Umbilical cord (tissue), 2 donors: ENCODE data around the gene ZNF784. TPM values are rescaled to one million over a fixed set of nuclear protein-coding genes. Genes with fewer than 3 reads are reported as not detected.

Experiments used
- DNase-seq: peaks from one replicate; pipeline ENCODE4 v3.0.0-alpha.2; 2015; ENCODE audit warnings: low spot score
- total RNA-seq: library from RNA; depleted of rRNA; stranded (reverse); fragments of >200 nt; gene quantifications from one replicate; pipeline ENCODE4 v1.2.3, GENCODE V29; 2014; ENCODE audit warnings: low replicate concordance; ENCODE audit not compliant: insufficient read depth

ZNF784 gene
- total RNA-seq, 1 donor from 2014 or later, result 5.1 TPM

DNA sequence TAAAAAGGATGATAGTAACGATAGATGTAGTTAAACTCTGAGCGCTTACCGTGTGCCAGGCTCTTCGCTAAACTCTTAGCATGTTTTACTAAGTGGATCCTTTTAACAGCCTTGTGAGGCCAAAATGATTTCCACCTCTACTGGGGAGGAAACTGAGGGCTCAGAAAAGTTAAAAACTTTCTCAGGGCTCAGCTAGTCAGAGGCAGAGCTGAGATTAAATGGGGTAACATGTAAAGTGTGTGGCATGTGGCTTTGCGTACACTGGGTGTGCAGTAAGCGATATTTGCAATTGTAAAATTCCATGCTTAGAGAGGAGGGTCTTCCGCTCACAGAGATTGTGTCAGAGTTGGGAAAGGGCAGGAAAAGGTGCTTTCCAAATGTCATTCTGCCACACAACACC, 32.2 kb upstream of the ZNF784 start:
- DNase-seq, result no peak

DNA sequence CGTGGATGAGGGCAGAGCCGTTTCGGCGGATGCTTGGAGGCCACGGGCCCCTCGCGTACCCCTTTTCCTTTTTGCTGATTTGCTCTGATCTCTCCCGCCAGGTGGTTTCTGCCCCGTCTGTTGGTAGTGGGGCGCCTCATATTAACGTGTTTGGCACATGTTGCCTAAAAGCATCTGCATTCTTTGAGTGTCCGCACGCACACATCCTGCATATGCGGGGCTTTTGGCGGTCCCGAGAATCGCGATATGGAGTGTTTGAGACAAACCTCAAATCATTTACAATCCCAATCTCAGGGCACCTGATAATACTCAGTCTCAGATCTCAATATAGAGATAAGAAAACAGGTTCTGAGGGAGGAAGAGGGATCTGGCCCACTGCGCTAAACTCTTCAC, 31.3 kb upstream of the ZNF784 start:
- DNase-seq, result no peak

DNA sequence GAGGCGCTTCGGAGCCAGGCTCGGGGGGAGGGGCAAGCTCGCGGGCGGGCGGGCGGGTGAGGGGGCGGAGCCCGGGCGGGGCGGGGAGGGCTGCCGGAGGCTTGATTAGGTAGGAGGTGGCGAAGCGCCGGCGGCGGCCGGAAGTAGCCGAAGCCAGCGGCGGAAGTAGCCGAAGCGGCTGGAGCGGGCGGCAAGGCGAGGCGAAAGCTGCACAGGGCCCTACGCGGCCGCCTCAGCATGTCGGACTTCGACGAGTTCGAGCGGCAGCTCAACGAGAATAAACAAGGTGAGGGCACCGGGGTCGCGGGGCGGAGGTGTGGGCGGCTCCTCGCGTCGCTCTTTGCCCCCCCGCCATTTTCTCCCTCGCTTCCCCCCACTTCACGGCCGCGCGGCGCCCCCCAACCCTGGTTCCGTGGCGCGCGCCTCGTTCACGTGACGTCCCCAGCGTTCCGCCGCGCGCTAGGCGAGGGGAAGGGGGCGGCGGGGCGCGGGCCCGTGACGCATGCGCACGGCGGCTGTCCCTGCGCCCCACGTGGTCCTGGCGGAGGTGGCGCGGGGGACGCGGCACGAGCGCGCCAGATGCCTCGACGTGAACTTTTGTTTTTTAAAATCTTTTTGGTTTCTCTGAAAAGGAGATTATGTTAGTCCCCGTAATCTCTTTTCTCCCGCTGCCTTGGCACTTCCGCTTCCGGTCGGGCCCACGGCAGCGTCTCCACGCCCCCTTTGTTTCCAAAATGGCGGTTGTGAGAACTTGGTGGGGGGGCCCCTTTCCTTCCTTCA, 30.7 kb upstream of the ZNF784 start, which contains the start of gene U2AF2:
TSS of gene U2AF2 (plus strand) at position 168 of the 780 bp plus-strand sequence. CDS start at position 238, 70 bp downstream.
- peak; percentile 83 for DNase-seq

DNA sequence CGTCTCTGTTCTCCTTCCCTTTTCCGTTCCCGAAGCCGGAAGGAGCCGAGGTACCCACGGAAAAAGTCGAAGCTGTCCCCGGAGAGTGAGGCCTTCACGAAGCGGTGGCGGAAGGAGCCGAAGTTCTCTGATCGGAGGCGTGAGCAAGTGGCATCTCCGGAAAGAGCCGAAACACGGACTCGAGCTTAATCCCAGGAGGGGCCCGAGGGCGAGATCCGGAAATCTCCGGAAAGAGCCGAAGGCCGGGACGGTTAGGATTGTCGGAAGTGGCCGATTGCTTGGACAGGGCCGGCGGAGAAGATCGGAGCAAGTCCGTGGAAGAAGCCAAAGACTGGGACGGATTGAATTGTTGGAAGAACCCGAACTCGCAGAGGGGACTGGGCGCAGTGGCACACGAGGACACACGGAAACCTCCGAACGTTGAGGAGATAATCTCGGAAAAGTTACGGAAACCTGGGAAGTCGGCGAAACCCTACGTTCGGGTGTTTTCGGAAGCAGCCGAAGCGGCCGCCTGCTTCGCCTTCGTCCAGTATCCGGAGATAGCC, 30.0 kb upstream of the ZNF784 start:
- DNase-seq, result peak; percentile 100

DNA sequence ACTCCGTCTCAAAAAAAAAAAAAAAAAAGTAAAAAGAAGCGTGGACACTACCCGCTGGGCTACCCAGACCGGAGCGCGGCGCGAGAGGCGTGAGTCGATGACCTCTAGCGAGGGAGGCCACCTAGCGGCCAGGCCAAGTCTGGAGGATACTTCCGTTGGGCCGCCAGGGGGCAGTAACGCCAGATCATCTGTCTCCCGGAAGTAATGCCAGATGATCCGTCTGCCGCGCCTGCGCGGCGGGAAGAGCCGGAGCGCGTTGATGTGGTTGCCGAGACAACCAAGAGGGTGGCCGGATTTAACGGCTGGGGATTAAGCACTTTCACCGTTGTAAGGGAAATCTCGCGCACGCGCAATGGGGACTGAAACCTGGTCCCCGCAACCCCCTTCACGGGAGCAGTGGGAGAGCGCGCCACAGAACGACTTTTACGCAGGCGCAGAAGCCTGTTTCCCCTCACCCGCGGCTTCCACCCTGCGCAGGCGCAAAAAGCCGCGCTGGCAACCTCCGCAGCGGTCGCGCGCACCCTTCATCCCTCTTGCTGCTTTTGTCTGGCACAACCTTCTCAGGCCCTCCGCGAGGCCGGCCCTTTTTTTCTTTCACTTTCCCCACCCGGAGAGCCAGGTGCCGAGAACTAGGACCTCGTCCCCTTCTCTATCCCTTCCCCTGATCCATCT, 29.4 kb upstream of the ZNF784 start:
- peak; percentile 100 for DNase-seq

DNA sequence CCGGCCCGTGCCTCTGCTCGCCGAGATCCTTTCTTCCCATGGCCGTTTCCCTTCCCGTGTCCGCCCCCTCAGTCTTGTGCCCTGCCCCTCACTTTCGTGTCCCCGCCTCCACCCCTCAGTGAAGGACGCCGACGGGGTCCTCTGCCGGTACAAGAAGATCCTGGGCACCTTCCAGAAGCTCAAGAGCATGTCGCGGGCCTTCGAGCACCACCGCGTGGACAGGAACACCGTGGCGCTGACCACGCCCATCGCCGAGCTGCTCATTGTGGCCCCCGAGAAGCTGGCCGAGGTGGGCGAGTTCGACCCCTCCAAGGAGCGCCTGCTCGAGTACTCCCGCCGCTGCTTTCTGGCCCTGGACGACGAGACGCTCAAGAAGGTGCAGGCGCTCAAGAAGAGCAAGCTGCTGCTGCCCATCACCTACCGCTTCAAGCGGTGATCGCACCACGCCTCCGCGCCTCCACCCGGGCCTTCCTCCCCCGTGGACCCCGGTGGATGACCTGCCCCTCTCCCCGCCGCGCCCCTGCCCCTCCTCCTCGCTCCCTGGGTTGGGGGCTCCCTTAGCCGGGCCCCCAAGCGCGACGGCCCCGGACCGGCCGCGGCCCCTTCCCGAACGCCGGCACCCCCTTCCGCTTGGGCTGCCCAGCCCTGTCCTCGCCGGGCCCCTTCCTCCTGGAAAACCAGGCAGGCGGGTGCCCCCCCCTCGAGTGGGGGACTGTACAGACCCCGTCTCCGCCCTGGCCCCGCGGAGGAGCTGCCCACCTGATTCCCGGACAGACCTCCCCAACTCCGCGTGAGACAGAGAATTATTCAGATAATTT, 28.2 kb upstream of the ZNF784 start:
- DNase-seq, result no peak

DNA sequence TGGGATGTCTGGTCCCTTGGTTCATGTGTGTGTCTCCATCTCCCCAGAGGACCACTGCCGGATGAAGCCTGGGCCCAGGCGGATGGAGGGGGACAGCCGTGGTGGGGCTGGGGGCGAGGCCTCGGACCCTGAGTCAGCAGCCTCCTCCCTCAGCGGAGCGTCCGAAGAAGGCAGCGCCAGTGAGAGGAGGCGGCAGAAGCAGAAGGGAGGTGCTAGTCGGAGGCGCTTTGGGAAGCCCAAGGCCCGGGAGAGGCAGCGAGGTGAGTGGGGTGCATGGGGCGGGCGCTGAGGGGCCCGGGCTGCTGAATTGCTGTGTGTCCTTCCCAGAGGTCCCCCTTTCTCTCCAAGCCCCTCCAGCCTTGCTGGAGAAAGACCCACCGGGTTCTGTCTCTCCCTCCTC, 26.9 kb upstream of the ZNF784 start:
- no peak for DNase-seq

DNA sequence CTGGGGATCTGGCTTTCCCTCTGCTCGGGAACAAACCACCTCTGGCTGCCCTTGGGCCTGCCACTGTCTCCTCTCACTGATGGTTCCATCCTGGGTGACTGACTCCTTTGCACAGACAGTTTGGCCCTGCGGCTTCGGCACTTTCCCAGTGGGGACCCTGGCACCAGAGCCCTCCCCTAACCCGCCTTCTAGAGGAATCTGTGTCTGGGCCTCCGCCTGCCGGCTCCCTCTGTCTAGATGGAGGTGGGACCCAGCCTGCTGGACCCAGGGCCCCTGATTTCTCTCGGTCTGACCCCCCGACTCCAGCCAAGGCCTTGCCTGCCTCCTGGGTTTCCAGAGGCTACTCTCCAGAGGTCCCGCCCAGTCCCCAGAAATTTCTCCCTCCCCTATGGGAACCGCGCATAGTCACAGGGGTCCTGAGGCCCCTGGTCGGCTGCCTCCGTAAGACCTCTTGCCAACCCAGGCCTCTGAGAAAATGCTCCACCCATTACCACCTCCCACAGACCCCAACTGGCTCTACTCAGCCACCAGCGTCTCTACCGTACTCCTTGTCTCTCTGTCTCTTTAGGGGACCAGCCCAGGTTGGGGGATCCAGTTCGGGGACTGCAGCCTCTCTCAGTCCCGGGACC, 26.4 kb upstream of the ZNF784 start:
- no peak for DNase-seq

DNA sequence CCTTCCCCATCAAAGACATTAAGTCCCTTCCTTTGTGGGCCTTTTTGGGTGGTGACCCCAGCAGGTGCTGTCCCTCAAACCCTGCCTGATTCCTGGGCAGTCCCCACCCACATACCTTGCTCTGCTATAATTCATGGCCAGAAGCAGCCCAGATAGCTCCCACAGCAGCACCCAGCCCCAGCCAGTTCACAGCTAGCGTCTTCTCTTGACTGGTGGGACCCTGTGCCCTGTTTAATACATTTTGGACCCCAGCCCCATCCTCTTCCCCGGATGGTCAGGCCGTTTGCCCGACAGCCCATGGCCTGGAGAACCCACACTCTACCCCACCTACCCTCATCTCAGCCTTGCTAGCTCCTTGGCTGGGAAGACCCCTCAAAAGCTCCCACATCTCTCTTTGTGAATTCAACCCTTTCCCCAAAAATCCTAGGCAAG, 25.8 kb upstream of the ZNF784 start:
- DNase-seq, result no peak

DNA sequence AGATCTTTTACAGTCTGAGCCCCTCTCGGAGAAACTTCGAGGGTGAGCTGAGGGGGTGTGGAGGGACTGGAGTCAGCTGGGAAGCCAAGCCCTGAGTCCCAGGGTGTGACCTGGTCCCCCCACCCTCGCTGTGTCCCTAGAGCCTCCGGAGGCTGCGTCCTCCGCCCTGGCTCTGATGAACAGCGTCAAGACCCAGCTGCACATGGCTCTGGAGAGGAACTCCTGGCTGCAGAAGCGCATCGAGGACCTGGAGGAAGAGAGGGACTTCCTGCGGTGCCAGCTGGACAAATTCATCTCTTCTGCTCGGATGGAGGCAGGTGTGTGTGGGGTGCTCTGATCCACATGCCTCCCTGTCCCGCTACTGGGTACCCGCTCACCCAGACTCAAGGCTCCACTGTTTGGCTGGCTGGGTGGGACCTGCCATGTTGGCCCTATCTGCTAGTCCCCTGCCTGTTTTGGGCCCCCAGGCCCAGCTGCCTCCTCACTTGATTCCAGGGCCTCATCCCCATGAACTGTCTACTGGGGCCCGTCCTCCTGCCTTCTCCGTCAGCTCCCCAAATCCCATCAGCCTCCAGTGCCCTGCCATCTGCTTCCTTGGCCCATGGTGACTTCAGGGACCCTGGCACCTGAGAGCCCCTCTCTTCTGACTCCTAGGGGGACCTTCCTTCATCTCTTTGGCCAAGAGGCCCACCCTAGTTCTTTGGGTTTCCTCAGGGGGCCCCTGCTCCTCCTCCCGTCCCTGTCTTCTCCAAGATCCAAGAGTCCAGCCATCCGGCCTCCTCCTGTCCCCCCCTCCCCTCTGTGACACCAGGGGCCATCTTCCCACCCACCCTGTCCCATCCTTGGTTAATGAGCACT, 25.1 kb upstream of the ZNF784 start:
- DNase-seq, result no peak

DNA sequence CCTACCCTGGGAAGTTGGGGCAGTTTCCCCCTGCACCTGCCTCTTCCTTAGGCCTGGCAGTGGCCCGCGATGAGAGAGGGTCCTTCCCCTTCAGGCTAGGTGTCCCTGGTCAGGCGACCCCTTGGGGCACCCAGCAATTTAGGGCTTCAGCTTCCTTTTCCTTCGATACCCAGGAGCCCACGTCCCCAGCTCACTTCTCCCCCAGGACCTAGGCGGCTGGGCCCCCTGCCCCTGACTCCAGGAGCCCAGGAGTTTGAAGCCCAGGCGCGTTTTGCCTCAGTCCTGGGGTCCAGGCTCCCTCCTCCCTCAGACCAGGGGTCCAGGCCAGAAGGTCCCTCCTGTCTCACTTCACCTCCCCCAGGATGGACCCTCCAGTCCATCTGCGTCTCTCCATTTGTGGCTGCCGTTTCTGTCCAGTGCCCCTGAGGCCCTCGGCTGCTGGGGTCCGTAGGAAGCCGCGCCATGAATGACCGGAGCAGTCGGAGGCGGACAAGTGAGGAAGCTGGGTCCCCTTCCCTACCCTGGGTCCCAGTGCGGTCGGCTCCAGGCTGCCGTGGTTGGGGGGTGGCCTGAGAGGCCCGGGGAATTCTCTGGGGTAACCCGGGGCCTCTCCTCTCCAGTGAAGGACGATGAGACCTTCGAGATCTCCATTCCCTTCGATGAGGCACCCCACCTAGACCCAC, 24.4 kb upstream of the ZNF784 start:
- no peak for DNase-seq

DNA sequence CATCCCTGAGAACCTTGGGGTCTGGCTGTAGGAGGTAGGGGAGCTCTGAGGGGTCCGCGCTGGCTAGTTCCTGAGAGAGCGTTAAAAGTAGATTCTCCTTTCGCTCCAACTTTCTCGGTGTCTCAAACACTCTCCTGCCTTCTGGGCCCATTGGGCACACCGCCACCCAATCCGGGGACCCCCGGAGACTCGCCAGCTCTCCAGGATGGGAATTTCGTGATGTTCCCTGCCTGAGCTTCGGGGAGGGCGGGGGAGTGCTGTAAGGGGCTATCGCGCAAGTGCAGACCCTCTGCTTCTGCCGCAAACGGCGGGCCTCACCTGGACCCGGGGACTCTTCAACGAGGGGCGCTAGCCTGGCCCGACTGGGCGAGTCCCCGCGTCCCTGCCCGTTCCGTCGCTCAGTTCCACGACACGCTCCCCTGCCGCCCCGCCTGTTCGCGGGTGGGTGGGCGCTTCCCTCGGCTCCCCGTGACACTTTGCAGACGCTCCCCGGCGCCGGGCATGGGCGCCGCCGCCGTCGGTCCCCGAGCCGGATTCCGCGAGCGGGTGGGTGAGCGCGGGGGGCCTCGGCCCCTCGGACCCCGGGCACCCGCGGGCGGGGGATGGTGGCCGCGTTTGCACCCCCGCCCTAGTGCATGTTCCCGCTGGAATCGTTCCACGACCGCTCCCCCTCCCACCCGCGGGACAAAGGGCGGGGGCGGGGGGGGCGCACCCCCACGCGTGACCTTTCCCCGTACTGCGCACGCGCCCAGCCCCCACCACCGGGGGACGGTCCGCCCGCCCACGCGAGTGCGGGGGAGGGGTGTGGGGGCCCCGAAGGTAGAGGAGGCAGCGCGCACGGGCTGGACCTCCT, 23.6 kb upstream of the ZNF784 start, which contains the start of gene CCDC106:
TSS of gene CCDC106 (plus strand) at position 481 of the 853 bp plus-strand sequence. CDS start 835 bp downstream, outside the sequence.
- DNase-seq, result peak; percentile 81

DNA sequence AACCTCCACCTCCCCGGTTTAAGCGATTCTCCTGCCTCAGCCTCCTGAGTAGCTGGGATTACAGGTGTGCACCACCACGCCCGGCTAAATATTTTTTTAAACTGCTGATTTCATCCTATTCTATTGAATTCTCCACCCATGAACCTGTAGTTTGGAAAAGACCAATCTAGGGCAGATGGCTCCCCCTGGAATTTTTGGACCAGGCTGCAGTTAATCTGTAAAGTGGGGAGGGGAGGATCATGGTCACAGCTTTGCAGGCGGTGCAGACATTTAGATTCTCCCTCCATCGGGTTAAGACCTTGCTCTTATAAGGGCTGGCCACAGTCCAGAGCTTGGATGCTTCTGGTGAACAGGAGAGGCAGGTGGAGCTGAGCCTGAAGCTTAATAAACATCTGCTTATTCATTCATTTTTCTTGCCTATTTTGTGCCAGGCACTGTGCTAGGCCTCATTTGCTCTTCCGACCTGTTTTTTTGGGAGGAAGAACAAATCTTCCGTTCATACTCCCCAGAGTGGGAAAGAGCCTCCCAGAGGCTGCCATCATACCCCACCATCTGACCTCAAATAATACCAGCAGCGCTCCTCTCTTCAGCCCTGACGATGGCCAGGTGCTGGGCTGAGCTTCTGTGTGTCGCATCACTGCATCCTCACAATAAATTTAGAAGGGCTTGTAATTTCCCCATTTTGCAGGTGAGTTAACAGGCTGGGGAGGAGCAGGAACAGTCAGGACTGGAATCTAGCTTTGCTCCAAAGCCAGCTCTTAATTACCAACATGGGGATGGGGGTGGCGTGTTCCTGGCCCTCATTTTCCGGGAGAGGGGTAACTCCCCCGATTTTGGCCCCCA, 22.7 kb upstream of the ZNF784 start:
- no peak for DNase-seq

DNA sequence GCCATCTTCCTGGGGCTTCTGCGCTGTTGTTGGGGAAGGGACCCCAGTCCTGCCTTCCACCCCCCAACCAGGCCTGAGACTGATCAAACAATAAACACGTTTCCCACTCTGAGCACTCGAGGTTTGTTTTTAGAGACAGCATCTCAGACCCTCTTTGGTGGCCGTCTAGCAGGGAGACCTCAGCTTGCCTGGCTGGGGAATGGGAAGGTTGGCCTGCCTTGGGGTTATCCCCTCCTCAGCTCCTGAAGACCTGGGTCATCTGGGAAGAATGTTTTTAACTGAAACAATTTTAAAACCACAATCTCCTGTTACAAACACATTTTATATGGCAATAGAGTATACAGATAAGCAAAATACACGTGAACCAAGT, 21.1 kb upstream of the ZNF784 start:
- DNase-seq, result no peak

DNA sequence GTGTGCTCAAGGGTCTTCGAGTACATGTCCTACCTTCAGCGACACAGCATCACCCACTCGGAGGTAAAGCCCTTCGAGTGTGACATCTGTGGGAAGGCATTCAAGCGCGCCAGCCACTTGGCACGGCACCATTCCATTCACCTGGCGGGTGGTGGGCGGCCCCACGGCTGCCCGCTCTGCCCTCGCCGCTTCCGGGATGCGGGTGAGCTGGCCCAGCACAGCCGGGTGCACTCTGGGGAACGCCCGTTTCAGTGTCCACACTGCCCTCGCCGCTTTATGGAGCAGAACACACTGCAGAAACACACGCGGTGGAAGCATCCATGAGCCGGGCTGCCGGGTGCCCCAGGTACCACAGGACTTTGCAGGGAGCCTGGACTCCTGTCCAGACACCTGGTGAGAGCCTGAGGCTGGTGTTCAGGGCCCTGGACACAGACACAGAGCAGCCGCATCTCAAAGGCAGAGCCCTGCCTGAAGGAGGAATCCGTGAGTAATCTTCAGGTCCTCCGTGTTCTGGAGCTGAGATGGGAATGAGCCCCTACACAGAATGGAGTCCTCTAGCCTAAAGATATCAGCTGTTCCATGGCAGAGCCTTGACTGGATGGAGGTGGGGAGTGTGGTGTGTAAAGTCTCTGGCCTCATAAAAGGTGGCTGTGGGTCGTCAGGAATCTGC, 20.6 kb upstream of the ZNF784 start:
- no peak for DNase-seq

DNA sequence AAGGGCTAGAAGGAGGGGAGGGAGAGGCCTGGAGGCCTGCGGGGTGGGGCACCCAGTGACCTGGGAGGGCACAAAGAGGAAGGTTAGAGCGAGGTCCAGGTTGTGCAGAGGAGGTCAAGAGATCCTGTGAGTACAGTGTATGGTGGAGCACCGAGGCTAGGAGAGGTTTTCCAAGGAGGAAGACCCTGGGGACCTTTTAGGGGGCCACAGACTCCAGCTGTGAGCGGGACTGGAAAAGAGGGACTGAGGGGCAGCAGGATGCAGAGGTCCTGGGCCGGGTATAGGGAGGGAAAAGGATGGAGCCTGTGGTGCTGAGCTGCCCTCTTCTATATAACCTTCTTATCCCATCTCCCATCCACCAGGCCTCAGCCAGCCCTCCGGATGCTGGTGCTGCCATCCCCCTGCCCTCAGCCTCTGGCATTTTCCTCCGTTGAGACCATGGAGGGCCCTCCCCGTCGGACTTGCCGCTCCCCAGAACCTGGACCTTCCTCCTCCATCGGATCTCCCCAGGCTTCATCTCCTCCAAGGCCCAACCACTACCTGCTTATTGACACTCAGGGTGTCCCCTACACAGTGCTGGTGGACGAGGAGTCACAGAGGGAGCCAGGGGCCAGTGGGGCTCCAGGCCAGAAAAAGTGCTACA, 19.9 kb upstream of the ZNF784 start:
- no peak for DNase-seq

DNA sequence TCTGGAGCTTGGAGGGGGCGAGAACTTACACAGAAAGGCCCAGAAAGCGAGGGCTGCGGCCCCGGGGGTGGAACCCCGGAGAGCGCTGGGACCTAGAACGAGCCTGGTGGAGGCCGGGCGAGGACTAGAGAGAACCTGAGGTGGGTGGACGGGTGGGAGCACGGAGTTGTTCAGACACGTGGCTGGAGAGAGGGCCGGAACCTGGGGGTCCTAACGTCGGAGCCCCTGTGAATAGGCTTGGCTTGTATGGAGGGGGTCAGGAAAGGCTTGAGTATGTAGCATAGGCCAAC, 19.5 kb upstream of the ZNF784 start:
- DNase-seq, result no peak
